ENCODE results near the gene RPA3. TPM values are rescaled to one million over a fixed set of nuclear protein-coding genes. Genes with fewer than 3 reads are reported as not detected.
"Not testable (repeated sequence)": the region's sequence is repeated elsewhere in the genome, so short reads cannot be mapped to it uniquely, and the experiment has no call there.

The RPA3 gene
- total RNA-seq, 2 donors from 2014 or later: 44.9 to 53.3 TPM

DNA sequence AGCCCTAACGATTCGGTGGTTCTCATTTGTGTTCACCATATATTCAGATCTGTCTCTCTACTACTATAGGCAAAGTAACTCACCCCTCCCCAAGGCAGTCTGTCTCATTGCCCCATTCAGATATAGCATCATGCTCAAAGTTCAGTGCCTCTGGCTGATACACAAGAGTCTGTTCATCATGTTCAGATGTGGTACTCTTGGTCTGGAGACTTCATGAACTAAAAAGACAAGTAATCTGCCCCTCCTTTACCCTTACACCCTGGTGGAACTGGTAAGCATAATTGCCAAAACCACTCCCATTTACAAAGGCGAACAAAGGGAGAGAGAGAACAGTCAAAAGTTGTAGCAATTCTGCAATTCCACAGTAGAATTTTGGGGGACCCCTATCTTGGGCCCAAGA lies 47.9 kb downstream of the RPA3 start:
- H3K4me1 ChIP-seq: no peaks in the 10 kb centered on the region
- no peak overlapping the region for H3K27ac ChIP-seq
- H3K36me3 ChIP-seq: no peaks in the 10 kb centered on the region
- TF ChIP-seq, protein P1, sequence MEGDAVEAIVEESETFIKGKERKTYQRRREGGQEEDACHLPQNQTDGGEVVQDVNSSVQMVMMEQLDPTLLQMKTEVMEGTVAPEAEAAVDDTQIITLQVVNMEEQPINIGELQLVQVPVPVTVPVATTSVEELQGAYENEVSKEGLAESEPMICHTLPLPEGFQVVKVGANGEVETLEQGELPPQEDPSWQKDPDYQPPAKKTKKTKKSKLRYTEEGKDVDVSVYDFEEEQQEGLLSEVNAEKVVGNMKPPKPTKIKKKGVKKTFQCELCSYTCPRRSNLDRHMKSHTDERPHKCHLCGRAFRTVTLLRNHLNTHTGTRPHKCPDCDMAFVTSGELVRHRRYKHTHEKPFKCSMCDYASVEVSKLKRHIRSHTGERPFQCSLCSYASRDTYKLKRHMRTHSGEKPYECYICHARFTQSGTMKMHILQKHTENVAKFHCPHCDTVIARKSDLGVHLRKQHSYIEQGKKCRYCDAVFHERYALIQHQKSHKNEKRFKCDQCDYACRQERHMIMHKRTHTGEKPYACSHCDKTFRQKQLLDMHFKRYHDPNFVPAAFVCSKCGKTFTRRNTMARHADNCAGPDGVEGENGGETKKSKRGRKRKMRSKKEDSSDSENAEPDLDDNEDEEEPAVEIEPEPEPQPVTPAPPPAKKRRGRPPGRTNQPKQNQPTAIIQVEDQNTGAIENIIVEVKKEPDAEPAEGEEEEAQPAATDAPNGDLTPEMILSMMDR (IDR thresholded peaks at IDR 0.05): no peak
- intact Hi-C loops (cut with DNase I): loop anchor here (10.0 kb wide), 1 partner anchor 554 kb away; no protein-coding TSS in a partner anchor
- H3K4me3 ChIP-seq: no peak overlapping the region
- no peaks in the 10 kb centered on the region for H3K9me3 ChIP-seq
- no peak for DNase-seq
- H3K27me3 ChIP-seq: no peaks in the 10 kb centered on the region
- H3K9ac ChIP-seq (ENCODE audit: low read depth in 2 of 2, low read length in 2 of 2): no peak overlapping the region

DNA sequence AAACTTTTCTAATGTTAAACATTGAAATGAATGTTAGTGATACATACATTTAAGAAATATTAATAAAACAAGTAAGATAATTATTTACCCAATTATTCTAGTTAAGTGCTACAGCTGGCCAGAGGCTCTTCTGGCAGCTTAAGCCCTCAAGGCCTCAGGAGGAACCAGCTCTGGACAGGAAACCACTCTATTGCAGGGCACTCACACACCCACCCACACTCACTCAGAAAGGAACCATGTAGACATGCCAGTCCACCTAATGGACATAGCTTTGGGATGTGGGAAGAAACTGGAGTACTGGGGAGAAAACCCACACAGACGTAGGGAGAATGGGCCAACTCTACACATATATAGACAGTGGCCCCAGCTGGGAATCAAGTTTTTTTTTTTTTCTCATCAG lies 49.7 kb downstream of the RPA3 start:
- no peaks in the 10 kb centered on the region for H3K9me3 ChIP-seq
- TF ChIP-seq, protein P1 (IDR thresholded peaks at IDR 0.05): no peak
- H3K27me3 ChIP-seq: no peaks in the 10 kb centered on the region
- no peaks in the 10 kb centered on the region for H3K36me3 ChIP-seq
- intact Hi-C loops (cut with DNase I): no loop called here
- DNase-seq: no peak
- no peaks in the 10 kb centered on the region for H3K4me1 ChIP-seq
- H3K9ac ChIP-seq (ENCODE audit: low read depth in 2 of 2, low read length in 2 of 2): no peak overlapping the region
- H3K4me3 ChIP-seq: no peak overlapping the region
- H3K27ac ChIP-seq: no peak overlapping the region

DNA sequence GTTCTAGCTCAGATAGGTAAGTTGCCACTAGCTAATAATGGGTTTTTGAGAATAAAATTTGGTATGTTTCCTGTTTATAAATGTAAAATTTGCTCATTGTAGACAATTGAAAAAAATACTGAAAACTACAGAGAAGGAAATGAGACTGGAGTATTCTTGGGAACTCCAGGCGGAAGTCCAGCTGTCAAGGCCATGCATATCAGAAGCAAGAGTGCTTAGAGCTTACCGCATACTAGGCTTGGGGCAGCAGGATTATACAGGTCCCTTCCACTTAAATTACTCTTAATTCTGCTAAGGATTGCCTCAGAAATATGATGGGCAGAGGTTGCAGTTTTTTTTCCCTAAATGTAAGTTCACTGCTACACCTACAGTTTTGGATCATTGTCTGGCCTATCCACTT lies 51.2 kb downstream of the RPA3 start:
- H3K9ac ChIP-seq (ENCODE audit: low read depth in 2 of 2, low read length in 2 of 2): no peak overlapping the region
- no peaks in the 10 kb centered on the region for H3K4me1 ChIP-seq
- DNase-seq: no peak
- no peaks in the 10 kb centered on the region for H3K36me3 ChIP-seq
- intact Hi-C loops (cut with DNase I): no loop called here
- H3K4me3 ChIP-seq: no peak overlapping the region
- no peaks in the 10 kb centered on the region for H3K27me3 ChIP-seq
- no peak overlapping the region for H3K27ac ChIP-seq
- no peaks in the 10 kb centered on the region for H3K9me3 ChIP-seq
- TF ChIP-seq, protein P1 (IDR thresholded peaks at IDR 0.05): no peak

DNA sequence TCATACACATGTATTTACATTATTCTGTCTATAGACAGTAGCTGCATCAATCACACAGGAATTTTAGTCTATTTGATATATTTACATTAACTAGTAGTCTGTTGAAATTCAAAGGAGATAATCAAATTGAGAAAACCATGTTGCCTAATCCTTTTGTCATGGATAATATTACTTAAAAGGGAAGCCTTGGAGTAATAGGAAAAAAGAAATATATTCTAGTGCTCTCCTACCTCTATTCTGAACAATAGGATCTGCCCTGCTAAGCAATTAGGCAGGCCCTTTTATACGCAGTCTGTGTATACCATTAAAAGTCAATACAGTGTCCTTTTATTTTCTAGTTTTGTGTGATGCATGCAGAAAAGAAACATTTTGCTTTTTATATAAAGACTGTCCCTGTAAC lies 53.4 kb downstream of the RPA3 start:
- no peaks in the 10 kb centered on the region for H3K9me3 ChIP-seq
- H3K36me3 ChIP-seq: no peaks in the 10 kb centered on the region
- TF ChIP-seq, protein P1 (IDR thresholded peaks at IDR 0.05): no peak
- H3K9ac ChIP-seq (ENCODE audit: low read depth in 2 of 2, low read length in 2 of 2): no peak overlapping the region
- no peaks in the 10 kb centered on the region for H3K27me3 ChIP-seq
- H3K4me3 ChIP-seq: no peak overlapping the region
- H3K4me1 ChIP-seq: no peaks in the 10 kb centered on the region
- no peak overlapping the region for H3K27ac ChIP-seq
- intact Hi-C loops (cut with DNase I): no loop called here
- no peak for DNase-seq

DNA sequence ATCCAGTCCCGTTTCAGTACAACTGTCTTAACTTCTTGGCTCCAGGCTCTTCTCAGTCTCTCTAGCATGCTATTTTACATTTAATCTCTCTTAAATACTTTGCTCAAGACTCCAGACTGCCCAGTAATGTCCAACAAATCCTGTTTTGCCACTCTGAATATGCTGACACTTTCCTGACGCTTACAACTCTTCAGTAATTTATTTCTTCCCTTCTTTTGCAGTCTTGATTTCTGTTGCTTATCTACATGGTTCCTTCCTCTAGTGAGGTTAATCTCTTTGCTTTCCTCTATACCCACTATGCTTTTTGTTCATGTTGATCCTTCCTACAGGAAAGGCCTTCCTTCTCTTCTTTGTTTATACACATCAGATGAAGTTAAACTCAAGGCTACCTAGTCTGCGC lies 54.1 kb downstream of the RPA3 start:
- no peaks in the 10 kb centered on the region for H3K27me3 ChIP-seq
- no peak overlapping the region for H3K4me3 ChIP-seq
- TF ChIP-seq, protein P1 (IDR thresholded peaks at IDR 0.05): no peak
- H3K36me3 ChIP-seq: no peaks in the 10 kb centered on the region
- H3K27ac ChIP-seq: no peak overlapping the region
- H3K9me3 ChIP-seq: no peaks in the 10 kb centered on the region
- H3K4me1 ChIP-seq: no peaks in the 10 kb centered on the region
- intact Hi-C loops (cut with DNase I): no loop called here
- H3K9ac ChIP-seq (ENCODE audit: low read depth in 2 of 2, low read length in 2 of 2): no peak overlapping the region
- DNase-seq: no peak

DNA sequence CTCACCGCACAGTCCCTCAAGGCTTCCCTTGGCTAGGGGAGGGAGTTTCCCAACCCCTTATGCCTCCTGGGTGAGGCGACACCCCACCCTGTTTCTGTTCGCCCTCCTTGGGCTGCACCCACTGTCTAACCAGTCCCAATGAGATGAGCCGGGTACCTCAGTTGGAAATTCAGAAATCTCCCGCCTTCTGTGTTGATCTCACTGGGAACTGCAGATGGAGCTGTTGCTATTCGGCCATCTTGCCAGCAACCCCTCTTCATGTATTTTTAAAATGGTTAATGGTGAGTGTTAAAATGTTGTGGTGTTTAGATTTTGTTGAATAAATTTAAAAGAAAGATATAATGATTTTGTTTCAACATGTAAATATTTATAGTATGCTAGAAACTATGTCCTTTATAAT lies 55.9 kb downstream of the RPA3 start:
- DNase-seq: no peak
- H3K9ac ChIP-seq (ENCODE audit: low read depth in 2 of 2, low read length in 2 of 2): no peak overlapping the region
- no peaks in the 10 kb centered on the region for H3K9me3 ChIP-seq
- H3K36me3 ChIP-seq: no peaks in the 10 kb centered on the region
- TF ChIP-seq, protein P1 (IDR thresholded peaks at IDR 0.05): no peak
- intact Hi-C loops (cut with DNase I): no loop called here
- H3K4me3 ChIP-seq: no peak overlapping the region
- H3K4me1 ChIP-seq: no peaks in the 10 kb centered on the region
- H3K27me3 ChIP-seq: no peaks in the 10 kb centered on the region
- H3K27ac ChIP-seq: no peak overlapping the region

DNA sequence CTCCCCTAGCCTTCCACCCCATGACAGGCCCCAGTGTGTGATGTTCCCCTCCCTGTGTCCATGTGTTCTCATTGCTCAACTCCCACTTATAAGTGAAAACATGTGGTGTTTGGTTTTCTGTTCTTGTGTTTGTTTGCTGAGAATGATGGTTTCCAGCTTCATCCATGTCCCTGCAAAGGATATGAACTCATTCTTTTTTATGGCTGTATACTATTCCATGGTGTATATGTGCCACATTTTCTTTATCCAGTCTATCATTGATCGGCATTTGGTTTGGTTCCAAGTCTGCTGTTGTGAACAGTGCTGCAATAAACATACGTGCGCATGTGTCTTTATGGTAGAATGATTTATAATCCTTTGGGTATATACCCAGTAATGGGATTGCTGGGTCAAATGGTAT lies 61.9 kb downstream of the RPA3 start:
- intact Hi-C loops (cut with DNase I); H3K9ac ChIP-seq (ENCODE audit: low read depth in 2 of 2, low read length in 2 of 2); H3K9me3 ChIP-seq; H3K27ac ChIP-seq; H3K36me3 ChIP-seq; H3K27me3 ChIP-seq; DNase-seq; H3K4me1 ChIP-seq; H3K4me3 ChIP-seq: not testable (repeated sequence)

Measured in colonic mucosa (tissue), 4 donors.